Duodenal mucosa (tissue), 2 donors: ENCODE data around the gene CLEC2D.
"Not testable (repeated sequence)": the region's sequence is repeated elsewhere in the genome, so short reads cannot be mapped to it uniquely, and the experiment has no call there.

ENCODE experiments used
- H3K27ac ChIP-seq: one replicate; pipeline ENCODE4 v1.7.0; 2013; ENCODE audit warnings: low read depth, low read length
- H3K27me3 ChIP-seq, 2 donors: one replicate each; pipeline ENCODE4 v1.7.0; 2013; ENCODE audit warnings: low read length in 2 of 2, control low read depth in 1 of 2; ENCODE audit not compliant: insufficient read depth in 2 of 2, control insufficient read depth in 1 of 2
- H3K36me3 ChIP-seq, 2 donors: one replicate each; pipeline ENCODE4 v1.7.0; 2013; ENCODE audit warnings: low read length in 2 of 2, control low read depth in 1 of 2; ENCODE audit not compliant: insufficient read depth in 2 of 2, control insufficient read depth in 1 of 2
- H3K4me1 ChIP-seq, 2 donors: one replicate each; pipeline ENCODE4 v1.7.0; 2013; ENCODE audit warnings: low read length in 2 of 2, control low read depth in 1 of 2; ENCODE audit not compliant: insufficient read depth in 2 of 2, control insufficient read depth in 1 of 2
- H3K4me3 ChIP-seq, 2 donors: one replicate each; pipeline ENCODE4 v1.7.0; 2013; ENCODE audit warnings: low read length in 2 of 2, low read depth in 1 of 2
- H3K9ac ChIP-seq, 2 donors: one replicate each; pipeline ENCODE4 v1.7.0; 2013; ENCODE audit warnings: low read length in 2 of 2, low read depth in 1 of 2
- H3K9me3 ChIP-seq, 2 donors: one replicate each; pipeline ENCODE4 v1.7.0; 2013; ENCODE audit warnings: low read length in 2 of 2, control low read depth in 1 of 2; ENCODE audit not compliant: control insufficient read depth in 1 of 2

Gene CLEC2D

DNA sequence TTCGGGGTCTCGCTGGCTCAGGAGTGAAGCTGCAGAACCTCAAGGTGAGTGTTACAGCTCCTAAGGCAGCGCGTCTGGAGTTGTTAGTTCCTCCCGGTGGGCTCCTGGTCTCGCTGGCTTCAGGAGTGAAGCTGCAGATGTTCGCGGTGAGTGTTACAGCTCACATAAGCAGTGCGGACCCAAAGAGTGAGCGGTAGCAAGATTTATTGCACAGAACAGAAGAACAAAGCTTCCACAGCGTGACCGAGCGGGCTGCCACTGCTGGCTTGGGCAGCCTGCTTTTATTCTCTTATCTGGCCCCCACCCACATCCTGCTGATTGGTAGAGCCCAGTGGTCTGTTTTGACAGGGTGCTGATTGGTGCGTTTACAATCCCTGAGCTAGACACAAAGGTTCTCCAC lies 69.4 kb downstream of the CLEC2D start:
- H3K4me1 ChIP-seq, H3K9ac ChIP-seq, H3K27me3 ChIP-seq, H3K36me3 ChIP-seq, H3K27ac ChIP-seq, H3K4me3 ChIP-seq, H3K9me3 ChIP-seq: not testable (repeated sequence)

DNA sequence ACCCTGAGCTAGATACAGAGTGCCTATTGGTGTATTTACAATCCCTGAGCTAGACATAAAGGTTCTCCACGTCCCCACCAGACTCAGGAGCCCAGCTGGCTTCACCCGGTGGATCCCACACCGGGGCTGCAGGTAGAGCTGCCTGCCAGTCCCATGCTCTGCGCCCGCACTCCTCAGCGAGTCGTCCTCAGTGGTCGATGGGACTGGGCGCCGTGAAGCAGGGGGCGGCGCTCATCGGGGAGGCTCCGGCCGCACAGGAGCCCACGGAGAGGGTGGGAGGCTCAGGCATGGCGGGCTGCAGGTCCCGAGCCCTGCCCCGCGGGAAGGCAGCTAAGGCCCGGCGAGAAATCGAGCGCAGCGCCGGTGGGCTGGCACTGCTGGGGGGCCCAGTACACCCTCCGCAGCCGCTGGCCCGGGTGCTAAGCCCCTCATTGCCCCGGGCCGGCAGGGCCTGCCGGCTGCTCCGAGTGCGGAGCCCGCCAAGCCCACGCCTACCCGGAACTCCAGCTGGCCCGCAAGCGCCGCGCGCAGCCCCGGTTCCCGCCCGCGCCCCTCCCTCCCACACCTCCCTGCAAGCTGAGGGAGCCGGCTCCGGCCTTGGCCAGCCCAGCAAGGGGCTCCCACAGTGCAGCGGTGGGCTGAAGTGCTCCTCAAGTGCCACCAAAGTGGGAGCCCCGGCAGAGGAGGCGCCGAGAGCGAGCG lies 70.0 kb downstream of the CLEC2D start:
- not testable (repeated sequence) for H3K27me3 ChIP-seq, H3K27ac ChIP-seq, H3K9me3 ChIP-seq, H3K4me1 ChIP-seq, H3K36me3 ChIP-seq, H3K9ac ChIP-seq
- H3K4me3 ChIP-seq: peak overlapping the region in 1 of 2 donors; percentile 57

DNA sequence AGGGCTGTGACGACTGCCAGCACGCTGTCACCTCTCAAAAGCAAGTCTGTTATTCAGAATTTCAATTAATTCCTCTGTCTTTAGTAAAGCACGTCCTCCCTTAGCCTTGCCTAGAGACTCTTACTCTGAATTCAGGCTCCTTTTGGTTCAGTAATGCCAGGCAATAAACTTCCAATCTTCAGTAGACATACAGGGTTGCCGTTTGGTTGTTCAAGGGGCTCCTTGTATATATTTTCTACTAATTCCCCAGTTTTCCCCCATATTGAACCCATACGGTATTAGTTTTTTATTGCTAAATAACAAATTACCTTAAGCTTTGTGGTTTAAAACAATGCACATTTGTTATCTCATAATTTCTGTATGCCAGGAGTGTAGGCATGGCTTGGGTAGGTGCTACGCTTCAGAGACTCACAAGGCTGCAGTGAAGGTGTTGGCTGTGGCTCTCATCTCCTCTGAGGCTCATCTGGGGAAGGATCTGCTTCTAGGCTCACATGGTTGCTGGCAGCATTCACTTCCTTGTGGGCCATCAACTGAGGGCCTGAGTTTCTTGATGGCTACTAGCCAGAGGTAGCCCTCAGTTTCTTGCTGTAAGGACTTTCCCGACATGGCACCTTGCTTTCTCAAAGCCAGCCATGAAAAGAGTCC lies 70.7 kb downstream of the CLEC2D start:
- Histone ChIP-seq H3K27ac (no peak overlapping the region), H3K36me3 (no peaks in the 10 kb centered on the region), H3K9ac (no peak overlapping the region), H3K4me3 (peak overlapping the region in 1 of 2 donors; percentile 57), H3K9me3 (no peaks in the 10 kb centered on the region), H3K27me3 (no peaks in the 10 kb centered on the region), H3K4me1 (peaks cover 8 to 10% of the 10 kb centered on the region in 2 donors)

DNA sequence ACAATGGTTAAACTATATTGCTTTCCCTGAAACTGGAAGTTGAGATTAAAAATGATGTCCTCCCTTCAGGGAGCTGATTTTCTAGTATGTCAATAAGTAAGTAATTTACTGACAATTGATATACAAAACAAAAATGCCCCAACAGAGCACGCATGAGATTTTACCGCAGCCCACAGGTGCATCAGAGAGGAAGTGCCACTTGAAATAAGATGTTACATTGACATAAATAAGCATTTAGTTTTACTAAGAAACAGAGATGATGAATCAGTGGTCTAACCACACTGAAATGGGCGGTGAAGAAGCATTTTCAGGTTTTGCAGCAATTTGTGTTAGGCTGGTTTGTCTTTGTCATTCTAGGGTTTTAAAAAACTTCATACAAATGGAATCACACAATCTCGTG lies 72.2 kb downstream of the CLEC2D start:
- Histone ChIP-seq H3K36me3 (no peaks in the 10 kb centered on the region), H3K27ac (no peak overlapping the region), H3K4me1 (peaks cover 2 to 10% of the 10 kb centered on the region in 2 donors), H3K9me3 (no peaks in the 10 kb centered on the region), H3K9ac (no peak overlapping the region), H3K27me3 (no peaks in the 10 kb centered on the region), H3K4me3 (no peak overlapping the region)

DNA sequence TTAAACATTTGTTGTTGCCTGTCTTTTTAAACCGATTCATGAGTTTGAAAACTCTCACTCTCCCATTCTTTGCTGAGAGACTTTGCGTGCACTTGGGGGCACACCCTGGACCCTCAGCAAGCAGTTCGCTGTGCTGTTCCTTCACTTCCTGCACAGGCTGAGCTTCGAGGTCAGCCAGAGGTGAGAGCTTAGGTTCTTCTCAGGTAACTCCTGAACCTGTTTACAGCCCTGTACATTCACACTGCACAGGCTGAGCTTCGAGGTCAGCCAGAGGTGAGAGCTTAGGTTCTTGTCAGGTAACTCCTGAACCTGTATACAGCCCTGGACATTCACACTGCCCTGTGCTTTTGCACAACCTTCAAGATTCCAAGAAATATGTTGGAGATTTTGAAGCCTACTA lies 73.1 kb downstream of the CLEC2D start:
- H3K4me3 ChIP-seq: peak overlapping the region in 1 of 2 donors; percentile 1
- H3K27ac ChIP-seq: peak overlapping the region; percentile 13
- H3K9me3 ChIP-seq: no peaks in the 10 kb centered on the region
- no peaks in the 10 kb centered on the region for H3K27me3 ChIP-seq
- peaks cover 0 to 10% of the 10 kb centered on the region in 2 donors for H3K4me1 ChIP-seq
- peak overlapping the region in 1 of 2 donors; percentile 38 for H3K9ac ChIP-seq
- H3K36me3 ChIP-seq: no peaks in the 10 kb centered on the region

DNA sequence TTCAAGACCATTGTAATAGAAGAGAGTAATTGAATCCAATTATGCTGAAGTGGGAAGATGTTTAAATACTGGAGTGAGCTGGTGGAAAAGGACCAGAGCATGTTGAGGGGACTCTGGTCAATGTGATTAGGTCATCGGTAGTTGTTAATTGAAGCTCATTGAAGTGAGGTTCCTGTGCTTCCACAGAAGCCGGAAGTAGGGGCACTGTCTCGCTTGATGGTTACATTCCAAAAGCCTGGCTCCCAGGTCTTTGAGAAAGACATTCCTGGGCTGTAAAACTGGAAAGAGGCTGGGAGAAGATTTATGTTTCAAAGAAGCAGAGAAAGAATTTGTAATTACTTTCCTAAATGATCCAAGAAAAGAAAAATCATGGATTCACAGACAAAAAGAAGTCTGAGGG lies 75.7 kb downstream of the CLEC2D start:
- Histone ChIP-seq H3K27me3 (no peaks in the 10 kb centered on the region), H3K4me1 (peaks cover 0 to 10% of the 10 kb centered on the region in 2 donors), H3K27ac (no peak overlapping the region), H3K9ac (no peak overlapping the region), H3K9me3 (no peaks in the 10 kb centered on the region), H3K36me3 (no peaks in the 10 kb centered on the region), H3K4me3 (no peak overlapping the region)
